ENCODE results near the gene FSCN2.

The FSCN2 gene

DNA sequence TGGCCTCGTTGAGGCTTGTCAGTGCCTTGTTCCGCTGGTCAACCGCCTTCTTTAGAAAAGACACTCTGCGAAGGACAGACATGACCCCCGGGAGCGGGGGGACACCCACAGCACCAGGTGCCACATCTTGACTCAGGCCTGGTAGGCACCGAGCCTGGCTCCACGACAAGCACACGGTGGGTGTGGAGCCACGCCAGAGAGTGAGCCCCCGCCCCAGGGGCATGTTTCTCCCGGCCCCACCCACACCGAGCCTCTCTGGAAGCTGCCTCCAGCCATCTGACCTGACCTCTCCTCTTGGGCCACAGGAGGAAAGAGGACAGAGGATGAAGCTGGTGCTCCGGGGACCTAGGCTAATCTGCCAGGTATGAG, 19.4 kb downstream of the FSCN2 start:
- DNase-seq (ENCODE audit: extremely low read depth, low read depth) = no peak
- no peak for TF ChIP-seq CTCF (IDR thresholded peaks at IDR 0.05; ENCODE audit: low read depth, low read length)

DNA sequence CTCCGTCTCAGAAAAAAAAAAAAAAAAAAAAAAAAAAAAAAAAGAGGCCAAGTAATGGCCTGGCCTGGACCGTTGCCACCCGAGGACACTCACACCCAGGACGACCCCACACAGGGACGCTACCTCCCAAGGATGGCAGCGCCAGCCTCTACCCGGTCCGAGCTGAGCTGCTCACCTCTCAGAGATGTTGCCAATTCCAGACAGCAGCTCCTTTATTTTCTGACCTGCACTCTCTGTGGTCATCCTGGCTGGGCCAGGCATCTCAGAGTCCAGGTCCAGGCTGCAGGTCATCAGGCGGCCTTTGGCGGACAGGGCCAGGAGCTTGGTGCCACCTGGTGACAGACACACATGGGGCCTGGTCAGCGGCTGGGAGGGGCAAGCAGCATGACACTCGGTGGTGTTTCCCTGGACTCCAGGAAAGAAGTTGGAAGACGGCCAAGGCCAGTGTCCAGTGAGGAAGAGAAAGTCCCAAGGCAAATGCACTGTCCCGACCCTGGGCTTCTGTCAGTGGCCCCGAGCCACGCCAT, 20.9 kb downstream of the FSCN2 start:
- no peak for TF ChIP-seq CTCF (IDR thresholded peaks at IDR 0.05; ENCODE audit: low read depth, low read length)
- DNase-seq (ENCODE audit: extremely low read depth, low read depth) = no peak

GRCh38 chr17:81549826-81550225, 21.6 kb downstream of the FSCN2 start:
- no peak for DNase-seq (ENCODE audit: extremely low read depth, low read depth)
- no peak for TF ChIP-seq CTCF (IDR thresholded peaks at IDR 0.05; ENCODE audit: low read depth, low read length)

DNA sequence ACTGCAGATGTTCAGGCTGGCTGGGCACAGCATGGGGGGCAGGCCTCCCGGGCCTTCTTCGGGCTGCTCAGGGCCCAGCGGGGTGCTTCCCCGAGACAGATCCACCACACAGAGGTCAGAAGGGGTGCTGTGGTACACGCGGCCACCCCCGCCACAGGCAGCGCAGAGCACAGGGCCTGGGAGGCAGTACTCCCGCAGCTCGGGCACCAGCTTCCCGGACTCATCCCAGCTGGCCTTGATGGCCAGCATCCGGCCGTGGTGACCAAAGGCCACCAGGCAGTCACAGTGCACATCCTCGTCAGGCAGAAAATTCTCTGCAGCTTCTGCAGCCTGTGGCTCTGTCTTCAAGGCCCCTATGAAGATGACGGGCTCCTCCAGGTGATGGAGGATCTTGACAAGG, 22.1 kb downstream of the FSCN2 start:
- TF ChIP-seq CTCF (IDR thresholded peaks at IDR 0.05; ENCODE audit: low read depth, low read length) = no peak
- no peak for DNase-seq (ENCODE audit: extremely low read depth, low read depth)

DNA sequence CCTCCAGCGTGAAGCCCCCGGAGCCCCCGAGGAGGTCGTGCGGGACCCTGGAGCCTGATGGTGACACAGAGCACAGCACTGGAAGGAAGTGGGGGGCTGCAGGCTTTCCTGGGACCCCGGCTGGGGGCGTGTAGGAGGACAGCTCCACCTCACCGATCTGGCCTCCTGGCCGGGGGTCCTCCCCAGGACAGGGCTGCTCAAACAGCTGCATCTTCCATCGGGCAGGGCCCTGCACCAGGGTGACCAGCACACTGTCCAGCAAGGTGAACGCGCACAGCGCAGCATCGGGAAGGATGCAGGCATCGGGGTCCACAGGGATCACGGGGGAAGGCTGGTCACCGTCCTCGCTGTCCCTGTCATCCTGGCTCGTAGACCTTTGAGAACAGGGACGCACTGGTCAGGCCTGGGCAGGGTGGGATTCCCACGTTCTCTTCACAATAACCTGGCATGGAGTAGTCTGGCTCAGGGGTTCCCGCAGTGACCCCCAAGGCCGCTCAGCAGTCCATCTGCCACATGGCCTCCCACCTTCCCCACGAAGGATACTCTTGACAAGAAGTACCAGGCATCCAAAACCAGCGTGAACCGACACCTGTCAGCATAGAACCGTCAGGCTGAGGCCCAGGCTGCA, 22.8 kb downstream of the FSCN2 start:
- TF ChIP-seq CTCF (IDR thresholded peaks at IDR 0.05; ENCODE audit: low read depth, low read length) = no peak
- DNase-seq (ENCODE audit: extremely low read depth, low read depth) = no peak

DNA sequence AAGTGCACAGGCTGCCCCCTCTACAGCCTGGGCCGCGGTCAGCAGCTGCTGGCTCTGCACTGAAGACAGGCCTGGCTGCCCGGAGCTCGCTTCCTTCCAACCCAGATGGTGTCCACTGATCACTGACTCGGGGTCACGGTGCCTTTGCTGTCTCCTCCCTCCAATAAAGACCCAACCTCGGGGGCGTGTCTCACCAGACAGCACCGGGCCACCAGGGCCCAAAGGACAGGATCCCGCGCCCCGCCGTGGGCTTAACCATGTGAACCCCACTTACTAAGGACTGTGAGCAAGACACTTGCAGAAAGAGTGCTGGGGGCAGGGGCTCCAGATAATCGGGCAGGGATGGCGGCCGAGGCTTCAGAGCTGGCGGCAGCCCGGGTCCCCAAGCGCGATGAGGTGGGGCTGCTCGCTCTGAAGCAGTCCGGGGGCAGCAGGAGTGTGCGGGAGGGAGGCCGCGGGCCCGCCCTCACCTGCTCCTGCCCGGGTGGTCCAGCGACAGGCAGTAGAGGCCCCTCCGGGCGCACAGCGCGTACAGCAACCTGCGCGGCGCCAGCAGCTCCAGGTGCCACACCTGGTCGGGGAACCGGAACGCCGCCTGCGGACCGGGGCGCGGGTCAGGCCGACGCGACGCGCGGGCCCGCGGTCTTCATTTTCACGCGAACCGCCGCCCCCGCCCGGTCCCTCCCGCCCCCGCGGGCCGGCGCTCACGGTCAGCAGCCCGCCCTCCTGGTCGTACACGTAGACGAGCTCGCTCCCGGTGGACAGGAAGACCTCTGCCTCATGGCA, 23.5 kb downstream of the FSCN2 start:
- TF ChIP-seq CTCF (IDR thresholded peaks at IDR 0.05; ENCODE audit: low read depth, low read length) = no peak
- no peak for DNase-seq (ENCODE audit: extremely low read depth, low read depth)
